Cardiac muscle cell (in vitro differentiated cells and primary cell): ENCODE results near the gene CCSER1. TPM values are rescaled to one million over a fixed set of nuclear protein-coding genes. Genes with fewer than 3 reads are reported as not detected.

Experiments used
- DNase-seq, 2 donors: peaks; one replicate each; pipeline versions ENCODE4 v3.0.0 to v3.0.0-alpha.2; 2010 to 2017; ENCODE audit warnings: low read depth in 1 of 2, low spot score in 1 of 2
- H3K27ac ChIP-seq: fragments of 200-600 bp; sonication (generic); 2 replicates; pipeline ENCODE4 v1.5.1; 2016
- H3K27me3 ChIP-seq: fragments of 200-600 bp; sonication (generic); 2 replicates; pipeline ENCODE4 v1.6.0; 2016; ENCODE audit warnings: control low read depth
- H3K36me3 ChIP-seq: fragments of 200-600 bp; sonication (generic); 2 replicates; pipeline ENCODE4 v1.5.1; 2016; ENCODE audit warnings: control low read depth
- H3K4me1 ChIP-seq: fragments of 200-600 bp; sonication (generic); 2 replicates; pipeline ENCODE4 v1.8.1; 2017; ENCODE audit warnings: low read depth, mild to moderate bottlenecking, mixed run types
- H3K4me3 ChIP-seq: fragments of 200-600 bp; sonication (generic); 2 replicates; pipeline ENCODE4 v1.5.1; 2016; ENCODE audit warnings: mild to moderate bottlenecking
- H3K9me3 ChIP-seq: fragments of 200-600 bp; sonication (generic); 2 replicates; pipeline ENCODE4 v1.5.1; 2017; ENCODE audit warnings: low read depth, mild to moderate bottlenecking, control low read depth
- polyA plus RNA-seq: library from polyadenylated mRNA; unstranded; fragments of >200 nt; fragmentation: Nextera tagmentation; extraction: Ambion mirVana; gene quantifications from 2 replicates; pipeline ENCODE4 v1.2.1, GENCODE V29; 2016
- total RNA-seq: library from RNA; depleted of rRNA; stranded (reverse); fragments of >200 nt; gene quantifications from 2 replicates; pipeline ENCODE4 v1.2.3, GENCODE V29; 2016
- TF ChIP-seq, protein P1 (sequence below): IDR thresholded peaks from 2 replicates; pipeline ENCODE4 v1.5.1; 2012; ENCODE audit warnings: low read depth, mild to moderate bottlenecking, low read length

Gene CCSER1
- total and polyA plus RNA-seq, 2 experiments from 2014 or later, result 0.77 to 3.6 TPM

DNA sequence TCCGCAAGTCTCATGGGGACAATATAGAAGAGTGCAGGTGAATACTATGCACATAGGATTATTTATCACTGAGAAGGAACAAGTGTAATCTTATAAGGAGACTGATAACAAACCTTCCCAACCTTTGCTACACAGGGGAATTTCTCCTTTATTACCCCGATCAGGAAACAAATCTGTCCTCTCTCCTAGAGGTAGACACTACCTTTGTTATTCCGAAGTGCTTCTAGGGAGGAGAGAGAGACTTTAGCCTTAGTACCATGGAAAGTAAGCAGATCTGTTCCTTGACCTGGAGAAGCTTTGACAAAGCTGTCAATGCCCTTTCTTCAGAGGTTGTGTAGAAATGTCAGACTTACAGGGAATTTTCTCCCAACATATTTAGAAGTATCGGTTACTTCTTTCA, 475.5 kb downstream of the CCSER1 start:
- Histone ChIP-seq H3K4me3 (no peak overlapping the region), H3K27me3 (no peaks in the 10 kb centered on the region), H3K36me3 (no peaks in the 10 kb centered on the region), H3K27ac (no peak overlapping the region), H3K9me3 (no peaks in the 10 kb centered on the region), H3K4me1 (no peaks in the 10 kb centered on the region)
- DNase-seq, result no peak
- TF ChIP-seq, protein P1, sequence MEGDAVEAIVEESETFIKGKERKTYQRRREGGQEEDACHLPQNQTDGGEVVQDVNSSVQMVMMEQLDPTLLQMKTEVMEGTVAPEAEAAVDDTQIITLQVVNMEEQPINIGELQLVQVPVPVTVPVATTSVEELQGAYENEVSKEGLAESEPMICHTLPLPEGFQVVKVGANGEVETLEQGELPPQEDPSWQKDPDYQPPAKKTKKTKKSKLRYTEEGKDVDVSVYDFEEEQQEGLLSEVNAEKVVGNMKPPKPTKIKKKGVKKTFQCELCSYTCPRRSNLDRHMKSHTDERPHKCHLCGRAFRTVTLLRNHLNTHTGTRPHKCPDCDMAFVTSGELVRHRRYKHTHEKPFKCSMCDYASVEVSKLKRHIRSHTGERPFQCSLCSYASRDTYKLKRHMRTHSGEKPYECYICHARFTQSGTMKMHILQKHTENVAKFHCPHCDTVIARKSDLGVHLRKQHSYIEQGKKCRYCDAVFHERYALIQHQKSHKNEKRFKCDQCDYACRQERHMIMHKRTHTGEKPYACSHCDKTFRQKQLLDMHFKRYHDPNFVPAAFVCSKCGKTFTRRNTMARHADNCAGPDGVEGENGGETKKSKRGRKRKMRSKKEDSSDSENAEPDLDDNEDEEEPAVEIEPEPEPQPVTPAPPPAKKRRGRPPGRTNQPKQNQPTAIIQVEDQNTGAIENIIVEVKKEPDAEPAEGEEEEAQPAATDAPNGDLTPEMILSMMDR, result no peak

DNA sequence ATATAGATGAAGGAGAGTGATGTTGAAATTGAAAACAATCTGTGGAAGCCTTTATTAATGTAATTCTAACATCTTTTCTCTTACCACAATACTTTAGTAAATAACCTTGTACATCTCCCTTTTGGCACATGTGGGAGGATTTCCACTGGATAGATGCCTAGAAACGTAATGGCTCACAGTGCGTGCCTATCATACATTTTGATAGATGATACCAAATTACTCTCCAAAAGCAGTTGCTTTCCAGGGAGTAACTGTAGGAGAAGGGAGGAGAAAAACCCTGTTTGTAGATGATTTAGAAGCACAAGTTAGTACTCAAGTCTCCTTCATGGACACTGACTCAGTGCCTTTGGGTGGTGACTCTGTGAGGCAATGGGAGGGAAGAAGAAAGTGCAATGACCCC, 476.3 kb downstream of the CCSER1 start:
- Histone ChIP-seq H3K27ac (no peak overlapping the region), H3K4me3 (no peak overlapping the region), H3K4me1 (no peaks in the 10 kb centered on the region), H3K9me3 (no peaks in the 10 kb centered on the region), H3K36me3 (no peaks in the 10 kb centered on the region), H3K27me3 (no peaks in the 10 kb centered on the region)
- DNase-seq, result no peak
- TF ChIP-seq, protein P1, result no peak

DNA sequence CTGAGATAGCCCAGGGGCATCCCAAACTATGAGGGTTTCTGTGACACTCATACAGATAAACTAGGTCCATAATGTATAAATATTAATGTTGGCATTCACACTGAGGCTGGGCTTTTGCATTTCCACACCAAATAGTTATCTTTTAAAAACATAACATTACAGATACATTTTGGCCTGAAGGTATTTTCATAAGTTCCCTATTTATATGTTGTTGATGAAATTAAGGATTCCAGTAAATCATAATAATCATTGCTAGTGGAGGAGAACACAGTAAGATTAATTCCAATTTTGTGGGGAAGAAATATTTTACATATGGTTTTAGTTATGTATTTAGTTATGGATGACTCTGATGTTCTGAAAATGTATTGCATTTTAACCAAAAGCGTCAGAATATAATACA, 479.6 kb downstream of the CCSER1 start:
- H3K27ac ChIP-seq, result no peak overlapping the region
- H3K27me3 ChIP-seq, result no peaks in the 10 kb centered on the region
- no peak overlapping the region for H3K4me3 ChIP-seq
- TF ChIP-seq, protein P1, result no peak
- H3K9me3 ChIP-seq, result no peaks in the 10 kb centered on the region
- no peak for DNase-seq
- H3K4me1 ChIP-seq, result no peaks in the 10 kb centered on the region
- H3K36me3 ChIP-seq, result no peaks in the 10 kb centered on the region

DNA sequence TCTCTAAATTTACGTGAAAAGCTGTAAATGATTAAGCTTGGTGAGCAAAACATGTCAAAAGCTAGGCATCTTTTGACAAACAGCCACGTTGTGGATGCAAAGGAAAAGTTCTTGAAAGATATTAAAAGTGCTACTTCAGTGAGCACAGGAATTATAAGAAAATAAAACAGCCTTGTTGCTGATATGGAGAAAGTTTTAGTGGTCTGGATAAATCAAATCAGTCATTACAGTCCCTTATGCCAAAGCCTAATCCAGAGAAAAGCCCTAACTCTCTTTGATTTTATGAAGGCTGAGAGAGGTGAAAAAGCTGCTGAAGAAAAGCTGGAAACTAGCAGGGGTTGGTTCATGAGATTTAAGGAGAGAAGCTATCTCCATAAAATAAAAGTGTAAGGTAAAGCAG, 487.2 kb downstream of the CCSER1 start:
- Histone ChIP-seq H3K27ac (no peak overlapping the region), H3K4me3 (no peak overlapping the region)
- DNase-seq, result no peak

DNA sequence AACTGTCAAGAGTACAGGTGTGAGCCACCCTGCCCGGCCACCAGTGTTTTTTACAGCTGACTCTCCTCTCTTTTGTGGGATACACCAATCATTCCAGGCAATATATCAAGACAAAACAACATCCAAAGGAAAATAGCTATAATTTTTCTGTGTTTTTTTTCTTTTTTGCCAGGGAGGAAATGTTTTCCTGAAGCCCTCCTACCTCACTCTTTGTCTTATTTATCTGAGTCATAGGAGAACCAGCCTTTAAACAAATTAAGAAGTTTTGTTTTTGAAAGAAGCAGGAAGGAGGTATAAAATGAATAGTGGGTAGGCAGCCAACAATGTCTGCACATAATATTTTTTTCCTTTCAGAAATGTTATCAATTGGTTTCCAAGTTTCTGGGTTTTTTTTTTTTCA, 493.9 kb downstream of the CCSER1 start:
- TF ChIP-seq, protein P1, result no peak
- DNase-seq, result no peak
- peaks cover 7% of the 10 kb centered on the region for H3K4me1 ChIP-seq
- H3K9me3 ChIP-seq, result no peaks in the 10 kb centered on the region
- H3K27me3 ChIP-seq, result no peaks in the 10 kb centered on the region
- no peak overlapping the region for H3K27ac ChIP-seq
- no peak overlapping the region for H3K4me3 ChIP-seq
- H3K36me3 ChIP-seq, result no peaks in the 10 kb centered on the region

More for the DNA sequence above, 487.2 kb downstream of the CCSER1 start:
- H3K36me3 ChIP-seq, result no peaks in the 10 kb centered on the region
- H3K9me3 ChIP-seq, result no peaks in the 10 kb centered on the region
- no peaks in the 10 kb centered on the region for H3K4me1 ChIP-seq
- TF ChIP-seq, protein P1, result no peak
- no peaks in the 10 kb centered on the region for H3K27me3 ChIP-seq

DNA sequence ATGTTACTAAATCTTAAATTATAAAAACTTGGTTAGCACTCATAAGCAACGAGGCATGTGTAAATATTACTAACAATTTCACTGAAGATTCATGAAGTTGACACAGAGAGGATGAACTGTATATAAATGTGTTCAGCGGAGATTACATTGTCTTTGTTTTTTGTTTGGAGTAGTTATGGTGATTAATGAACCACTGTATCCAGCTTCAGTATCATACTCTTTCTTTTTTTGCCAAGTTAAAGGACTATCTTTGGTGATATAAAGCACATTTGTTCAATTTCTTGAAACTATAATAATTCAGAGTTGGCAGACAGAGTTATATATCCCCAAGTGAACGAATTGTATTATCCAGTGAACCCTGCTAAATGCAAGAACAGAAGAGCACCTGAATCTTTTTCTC, 497.6 kb downstream of the CCSER1 start:
- no peak overlapping the region for H3K27ac ChIP-seq
- TF ChIP-seq, protein P1, result no peak

More for the DNA sequence above, 497.6 kb downstream of the CCSER1 start:
- H3K36me3 ChIP-seq, result no peaks in the 10 kb centered on the region
- H3K9me3 ChIP-seq, result no peaks in the 10 kb centered on the region
- peaks cover 7% of the 10 kb centered on the region for H3K4me1 ChIP-seq
- DNase-seq, result no peak
- no peak overlapping the region for H3K4me3 ChIP-seq
- no peaks in the 10 kb centered on the region for H3K27me3 ChIP-seq
